Fibroblast of mammary gland (primary cell): Measurements from ENCODE around the gene PAX7.
"Not testable (repeated sequence)": the region's sequence is repeated elsewhere in the genome, so short reads cannot be mapped to it uniquely, and the experiment has no call there.

ENCODE experiments used
- DNase-seq: peaks from one replicate; pipeline ENCODE4 v3.0.0-alpha.2; 2010; ENCODE audit warnings: low read depth
- H3K4me3 ChIP-seq: 2 replicates; pipeline ENCODE4 v1.5.1; 2011; ENCODE audit warnings: low read depth, mild to moderate bottlenecking, low read length, moderate library complexity; ENCODE audit not compliant: control insufficient read depth
- CTCF ChIP-seq: conservative IDR thresholded peaks from 2 replicates; pipeline ENCODE4 v1.5.1; 2011; ENCODE audit warnings: low read depth, low read length, inconsistent platforms; ENCODE audit not compliant: control insufficient read depth, insufficient read depth

Gene PAX7

GRCh38 chr1:18687273-18687672 is 56.6 kb downstream of the PAX7 start:
- H3K4me3 ChIP-seq = no peak overlapping the region
- no peak for DNase-seq
- TF ChIP-seq CTCF = no peak

GRCh38 chr1:18691648-18692047 is 61.0 kb downstream of the PAX7 start:
- DNase-seq = no peak
- no peak overlapping the region for H3K4me3 ChIP-seq
- no peak for TF ChIP-seq CTCF

- DNase-seq = no peak
- H3K4me3 ChIP-seq = no peak overlapping the region
- no peak for TF ChIP-seq CTCF
Measured at GRCh38 chr1:18693256-18694098, 62.8 kb downstream of the PAX7 start.

GRCh38 chr1:18694289-18694688 is 63.6 kb downstream of the PAX7 start:
- not testable (repeated sequence) for H3K4me3 ChIP-seq, DNase-seq

GRCh38 chr1:18697541-18697940 is 66.9 kb downstream of the PAX7 start:
- no peak overlapping the region for H3K4me3 ChIP-seq
- TF ChIP-seq CTCF = no peak
- DNase-seq = no peak

GRCh38 chr1:18700530-18700929 is 69.9 kb downstream of the PAX7 start:
- DNase-seq = no peak
- no peak for TF ChIP-seq CTCF
- H3K4me3 ChIP-seq = no peak overlapping the region

- no peak overlapping the region for H3K4me3 ChIP-seq
- no peak for DNase-seq
- TF ChIP-seq CTCF = no peak
Measured at GRCh38 chr1:18701183-18701582, 70.5 kb downstream of the PAX7 start.
